PC-9 (cell line): ENCODE results near the gene MMP24.

ENCODE experiments used
- CTCF ChIP-seq: fragments of 200-600 bp; sonication (generic); conservative IDR thresholded peaks from 2 replicates; pipeline ENCODE4 v1.6.1; 2017; ENCODE audit warnings: mixed run types, antibody characterized with exemption, mild to moderate bottlenecking, moderate library complexity
- EZH2 ChIP-seq: fragments of 200-600 bp; sonication (generic); IDR thresholded peaks from 2 replicates; pipeline ENCODE4 v1.8.0; 2017; ENCODE audit warnings: antibody characterized with exemption, low read depth

- TF ChIP-seq CTCF (no peak), EZH2 (no peak)
Observed at GRCh38 chr20:35300469-35301262, 74.2 kb downstream of the MMP24 start.
